Islet precursor cell (in vitro differentiated cells): ENCODE results near the gene PRSS1.

Experiments
- DNase-seq: peaks from one replicate; pipeline ENCODE4 v3.0.0-alpha.2; 2018

Gene PRSS1

DNA sequence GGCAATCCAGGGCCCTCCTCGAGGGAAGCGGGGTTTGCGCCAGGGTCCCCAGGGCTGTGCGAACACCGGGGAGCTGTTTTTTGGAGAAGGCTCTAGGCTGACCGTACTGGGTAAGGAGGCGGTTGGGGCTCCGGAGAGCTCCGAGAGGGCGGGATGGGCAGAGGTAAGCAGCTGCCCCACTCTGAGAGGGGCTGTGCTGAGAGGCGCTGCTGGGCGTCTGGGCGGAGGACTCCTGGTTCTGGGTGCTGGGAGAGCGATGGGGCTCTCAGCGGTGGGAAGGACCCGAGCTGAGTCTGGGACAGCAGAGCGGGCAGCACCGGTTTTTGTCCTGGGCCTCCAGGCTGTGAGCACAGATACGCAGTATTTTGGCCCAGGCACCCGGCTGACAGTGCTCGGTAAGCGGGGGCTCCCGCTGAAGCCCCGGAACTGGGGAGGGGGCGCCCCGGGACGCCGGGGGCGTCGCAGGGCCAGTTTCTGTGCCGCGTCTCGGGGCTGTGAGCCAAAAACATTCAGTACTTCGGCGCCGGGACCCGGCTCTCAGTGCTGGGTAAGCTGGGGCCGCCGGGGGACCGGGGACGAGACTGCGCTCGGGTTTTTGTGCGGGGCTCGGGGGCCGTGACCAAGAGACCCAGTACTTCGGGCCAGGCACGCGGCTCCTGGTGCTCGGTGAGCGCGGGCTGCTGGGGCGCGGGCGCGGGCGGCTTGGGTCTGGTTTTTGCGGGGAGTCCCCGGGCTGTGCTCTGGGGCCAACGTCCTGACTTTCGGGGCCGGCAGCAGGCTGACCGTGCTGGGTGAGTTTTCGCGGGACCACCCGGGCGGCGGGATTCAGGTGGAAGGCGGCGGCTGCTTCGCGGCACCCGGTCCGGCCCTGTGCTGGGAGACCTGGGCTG lies 47.5 kb downstream of the PRSS1 start:
- peak; percentile 65 for DNase-seq

DNA sequence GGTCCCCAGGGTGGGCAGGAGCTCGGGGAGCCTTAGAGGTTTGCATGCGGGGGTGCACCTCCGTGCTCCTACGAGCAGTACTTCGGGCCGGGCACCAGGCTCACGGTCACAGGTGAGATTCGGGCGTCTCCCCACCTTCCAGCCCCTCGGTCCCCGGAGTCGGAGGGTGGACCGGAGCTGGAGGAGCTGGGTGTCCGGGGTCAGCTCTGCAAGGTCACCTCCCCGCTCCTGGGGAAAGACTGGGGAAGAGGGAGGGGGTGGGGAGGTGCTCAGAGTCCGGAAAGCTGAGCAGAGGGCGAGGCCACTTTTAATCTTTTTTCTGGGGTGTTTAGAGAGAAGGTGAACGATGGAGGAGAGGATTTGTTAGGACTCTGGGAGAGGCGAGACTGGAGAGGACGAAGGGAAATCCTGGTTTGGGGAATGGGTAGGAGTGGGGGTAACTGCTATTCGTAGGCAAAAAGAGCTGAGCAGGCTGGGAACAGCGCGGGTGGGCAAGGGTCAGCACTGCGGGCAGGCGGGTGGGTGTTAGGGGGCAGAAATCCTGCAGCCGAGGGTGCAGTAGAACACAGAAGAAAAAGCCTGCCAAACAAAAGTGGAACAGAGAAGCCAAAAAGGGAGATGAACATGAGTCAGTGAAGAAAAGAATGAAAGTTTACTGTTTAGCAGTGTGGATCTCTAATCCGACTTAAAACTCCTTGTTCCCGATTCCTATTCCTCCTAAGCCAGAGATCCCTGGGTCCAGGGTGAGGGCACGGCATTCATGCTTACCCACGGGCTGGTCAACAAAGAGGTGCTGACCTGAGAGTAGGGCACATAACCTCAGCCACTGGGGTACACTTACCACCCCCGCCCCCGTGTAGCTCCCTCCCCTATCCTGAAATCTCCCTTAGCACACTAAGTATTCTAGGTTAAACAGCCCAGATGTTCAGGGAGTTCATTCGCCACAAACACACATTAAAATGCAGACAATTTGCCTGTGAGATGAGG lies 48.4 kb downstream of the PRSS1 start:
- DNase-seq: peak; percentile 55

DNA sequence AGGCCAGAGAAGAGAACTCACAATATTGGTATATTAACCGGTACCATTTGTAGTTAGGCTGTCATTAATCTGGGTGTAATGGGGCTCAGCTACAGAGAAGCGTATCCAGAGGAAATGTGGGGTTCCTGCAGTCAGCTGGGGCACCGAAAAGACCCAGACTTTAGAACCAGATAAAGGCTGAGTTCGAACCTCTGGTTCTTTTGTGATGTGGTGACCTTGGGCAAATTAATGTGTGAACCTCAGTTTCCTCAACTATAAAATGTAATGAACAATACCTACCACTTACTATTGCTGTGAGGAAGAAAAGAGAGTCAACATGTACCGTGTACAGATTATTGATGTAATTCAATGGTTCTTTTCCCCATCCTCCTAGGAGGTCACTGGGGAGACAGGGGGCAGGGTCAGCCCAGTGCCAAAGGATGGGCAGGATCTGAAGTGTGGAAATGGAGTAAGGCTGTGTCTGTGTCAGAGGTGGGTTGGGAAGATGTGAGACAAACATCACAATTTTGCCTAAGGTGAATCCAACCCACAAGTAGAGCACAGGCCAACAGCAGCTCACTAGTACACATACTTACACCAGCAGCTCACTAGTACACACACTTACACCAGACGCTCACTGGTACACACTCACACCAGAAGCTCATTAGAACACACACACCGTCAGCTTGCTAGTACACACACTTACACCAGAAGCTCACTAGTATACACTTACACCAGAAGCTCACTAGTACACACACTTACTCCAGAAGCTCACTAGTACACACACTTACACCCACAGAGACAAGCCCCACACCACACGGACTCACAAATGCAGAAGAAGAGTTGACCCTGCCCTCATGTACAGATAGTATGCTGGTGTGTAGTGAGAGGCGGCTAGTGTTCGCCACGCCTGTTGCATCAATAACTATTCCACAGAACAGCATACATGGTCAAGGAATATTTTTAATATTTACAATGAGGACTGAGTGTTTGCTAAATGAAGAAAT lies 49.5 kb downstream of the PRSS1 start:
- DNase-seq: peak; percentile 24

GRCh38 chr7:142799437-142799835 lies 50.2 kb downstream of the PRSS1 start:
- DNase-seq: peak; percentile 32

DNA sequence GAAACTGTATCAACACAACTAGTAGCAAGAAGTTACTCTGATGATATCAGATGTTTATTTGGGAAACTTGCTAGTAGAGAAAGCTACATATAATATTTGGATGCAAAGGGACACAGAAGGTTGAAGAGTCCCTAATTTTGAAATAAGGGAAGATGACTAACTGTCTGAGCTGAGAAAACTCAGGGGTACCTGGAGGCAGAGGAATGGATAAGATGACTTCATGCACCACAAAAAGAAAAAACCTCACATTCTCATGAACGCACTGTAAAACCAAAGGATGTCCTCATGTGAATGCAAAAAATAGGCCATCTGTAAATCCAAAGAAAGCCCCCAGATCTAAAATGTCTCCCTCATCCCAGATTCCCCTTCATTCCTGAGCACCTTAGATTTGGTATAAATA lies 50.8 kb downstream of the PRSS1 start:
- DNase-seq: no peak

DNA sequence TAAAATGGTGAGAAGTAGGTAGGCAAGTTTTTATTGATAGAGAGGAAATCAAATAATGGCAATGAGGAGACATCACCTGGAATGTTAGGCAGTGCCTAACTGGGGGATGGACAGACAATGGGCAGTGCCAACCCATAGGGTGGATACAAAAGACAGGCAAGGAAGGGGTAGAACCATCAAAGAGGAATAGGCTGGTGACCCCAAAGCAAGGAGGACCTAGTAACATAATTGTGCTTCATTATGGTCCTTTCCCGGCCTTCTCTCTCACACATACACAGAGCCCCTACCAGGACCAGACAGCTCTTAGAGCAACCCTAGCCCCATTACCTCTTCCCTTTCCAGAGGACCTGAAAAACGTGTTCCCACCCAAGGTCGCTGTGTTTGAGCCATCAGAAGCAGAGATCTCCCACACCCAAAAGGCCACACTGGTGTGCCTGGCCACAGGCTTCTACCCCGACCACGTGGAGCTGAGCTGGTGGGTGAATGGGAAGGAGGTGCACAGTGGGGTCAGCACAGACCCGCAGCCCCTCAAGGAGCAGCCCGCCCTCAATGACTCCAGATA lies 51.5 kb downstream of the PRSS1 start:
- peak; percentile 25 for DNase-seq

GRCh38 chr7:142801601-142802295 lies 52.5 kb downstream of the PRSS1 start:
- DNase-seq: no peak

DNA sequence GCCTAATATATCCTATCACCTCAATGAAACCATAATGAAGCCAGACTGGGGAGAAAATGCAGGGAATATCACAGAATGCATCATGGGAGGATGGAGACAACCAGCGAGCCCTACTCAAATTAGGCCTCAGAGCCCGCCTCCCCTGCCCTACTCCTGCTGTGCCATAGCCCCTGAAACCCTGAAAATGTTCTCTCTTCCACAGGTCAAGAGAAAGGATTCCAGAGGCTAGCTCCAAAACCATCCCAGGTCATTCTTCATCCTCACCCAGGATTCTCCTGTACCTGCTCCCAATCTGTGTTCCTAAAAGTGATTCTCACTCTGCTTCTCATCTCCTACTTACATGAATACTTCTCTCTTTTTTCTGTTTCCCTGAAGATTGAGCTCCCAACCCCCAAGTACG lies 53.0 kb downstream of the PRSS1 start:
- no peak for DNase-seq
